Duodenal mucosa (tissue), 2 donors: ENCODE data around the gene HMCN2.

ENCODE experiments used
- H3K27ac ChIP-seq: one replicate; pipeline ENCODE4 v1.7.0; 2013; ENCODE audit warnings: low read depth, low read length
- H3K27me3 ChIP-seq, 2 donors: one replicate each; pipeline ENCODE4 v1.7.0; 2013; ENCODE audit warnings: low read length in 2 of 2, control low read depth in 1 of 2; ENCODE audit not compliant: insufficient read depth in 2 of 2, control insufficient read depth in 1 of 2
- H3K36me3 ChIP-seq, 2 donors: one replicate each; pipeline ENCODE4 v1.7.0; 2013; ENCODE audit warnings: low read length in 2 of 2, control low read depth in 1 of 2; ENCODE audit not compliant: insufficient read depth in 2 of 2, control insufficient read depth in 1 of 2
- H3K4me1 ChIP-seq, 2 donors: one replicate each; pipeline ENCODE4 v1.7.0; 2013; ENCODE audit warnings: low read length in 2 of 2, control low read depth in 1 of 2; ENCODE audit not compliant: insufficient read depth in 2 of 2, control insufficient read depth in 1 of 2
- H3K4me3 ChIP-seq, 2 donors: one replicate each; pipeline ENCODE4 v1.7.0; 2013; ENCODE audit warnings: low read length in 2 of 2, low read depth in 1 of 2
- H3K9ac ChIP-seq, 2 donors: one replicate each; pipeline ENCODE4 v1.7.0; 2013; ENCODE audit warnings: low read length in 2 of 2, low read depth in 1 of 2
- H3K9me3 ChIP-seq, 2 donors: one replicate each; pipeline ENCODE4 v1.7.0; 2013; ENCODE audit warnings: low read length in 2 of 2, control low read depth in 1 of 2; ENCODE audit not compliant: control insufficient read depth in 1 of 2

Gene HMCN2

DNA sequence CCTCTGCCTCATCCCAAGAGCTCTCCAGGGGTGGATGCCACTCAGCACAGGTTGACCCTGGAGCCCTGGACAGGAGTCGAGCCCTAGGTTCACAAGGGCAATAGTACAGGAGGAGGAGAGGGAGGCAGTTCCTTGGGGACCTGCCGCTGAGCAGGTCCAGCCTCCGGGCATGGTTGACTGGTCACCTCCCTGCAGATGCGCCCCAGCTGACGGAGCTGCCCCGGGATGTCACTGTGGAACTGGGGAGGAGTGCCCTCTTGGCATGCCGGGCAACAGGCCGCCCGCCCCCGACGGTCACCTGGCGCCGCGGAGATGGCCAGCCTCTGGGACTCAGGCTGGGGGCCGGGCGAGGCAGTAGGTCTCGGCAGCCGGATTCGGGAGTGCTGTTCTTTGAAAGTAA lies 53.7 kb downstream of the HMCN2 start:
- Histone ChIP-seq H3K36me3 (no peaks in the 10 kb centered on the region), H3K27ac (no peak overlapping the region), H3K9me3 (no peaks in the 10 kb centered on the region), H3K4me1 (peaks cover 0 to 6% of the 10 kb centered on the region in 2 donors), H3K27me3 (peaks cover 23 to 26% of the 10 kb centered on the region in 2 donors), H3K4me3 (no peak overlapping the region), H3K9ac (no peak overlapping the region)

- no peaks in the 10 kb centered on the region for H3K36me3 ChIP-seq
- no peak overlapping the region for H3K27ac ChIP-seq
- H3K4me1 ChIP-seq: peaks cover 0 to 6% of the 10 kb centered on the region in 2 donors
- peaks cover 24 to 26% of the 10 kb centered on the region in 2 donors for H3K27me3 ChIP-seq
- no peaks in the 10 kb centered on the region for H3K9me3 ChIP-seq
- no peak overlapping the region for H3K4me3 ChIP-seq
- H3K9ac ChIP-seq: no peak overlapping the region
Measured at GRCh38 chr9:130319944-130320712, 54.6 kb downstream of the HMCN2 start.

DNA sequence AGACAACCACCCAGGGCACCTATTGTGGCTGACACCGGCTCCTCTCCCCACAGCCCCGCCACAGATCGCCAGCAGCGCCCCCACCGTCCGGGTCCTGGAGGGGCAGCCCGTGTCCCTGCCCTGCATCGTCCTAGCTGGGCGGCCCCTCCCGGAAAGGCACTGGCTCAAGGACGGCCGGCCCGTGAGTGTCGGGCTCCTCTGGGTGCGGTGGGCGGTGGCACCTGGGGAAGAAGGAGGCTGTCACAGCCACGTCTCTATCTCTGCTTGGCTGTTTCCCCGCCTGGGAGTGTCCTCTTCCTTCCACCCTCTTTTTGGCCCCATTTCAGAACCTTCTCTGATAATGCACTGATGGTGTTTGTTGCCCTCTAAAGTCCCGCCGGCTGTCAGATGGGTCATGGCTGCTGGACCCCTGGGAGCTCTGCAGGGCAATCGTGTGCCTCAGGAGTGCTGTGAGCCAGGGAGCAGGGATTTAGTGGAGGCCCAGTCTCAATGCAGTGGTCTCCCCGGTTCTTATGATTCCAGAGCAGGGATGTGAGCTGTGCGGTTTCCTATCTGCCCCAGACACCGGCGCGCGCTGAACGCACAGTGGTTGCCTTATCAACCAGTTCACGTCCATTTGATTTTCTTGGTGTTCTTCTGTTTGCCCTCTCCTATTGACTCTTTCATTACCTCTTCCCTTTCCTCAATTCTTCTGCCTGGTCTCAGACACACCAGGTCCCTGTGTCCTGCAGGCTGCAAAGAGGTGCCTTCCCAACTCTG lies 55.3 kb downstream of the HMCN2 start:
- Histone ChIP-seq H3K4me1 (peaks cover 0 to 8% of the 10 kb centered on the region in 2 donors), H3K4me3 (no peak overlapping the region), H3K36me3 (no peaks in the 10 kb centered on the region), H3K9ac (no peak overlapping the region), H3K27ac (no peak overlapping the region), H3K27me3 (peaks cover 24 to 26% of the 10 kb centered on the region in 2 donors), H3K9me3 (no peaks in the 10 kb centered on the region)

GRCh38 chr9:130321539-130321938 lies 56.0 kb downstream of the HMCN2 start:
- peaks cover 0 to 8% of the 10 kb centered on the region in 2 donors for H3K4me1 ChIP-seq
- no peak overlapping the region for H3K4me3 ChIP-seq
- H3K9me3 ChIP-seq: no peaks in the 10 kb centered on the region
- H3K36me3 ChIP-seq: no peaks in the 10 kb centered on the region
- no peak overlapping the region for H3K9ac ChIP-seq
- peaks cover 22 to 26% of the 10 kb centered on the region in 2 donors for H3K27me3 ChIP-seq
- H3K27ac ChIP-seq: no peak overlapping the region

GRCh38 chr9:130323051-130323745 lies 57.6 kb downstream of the HMCN2 start:
- Histone ChIP-seq H3K27ac (no peak overlapping the region), H3K27me3 (peaks cover 29 to 37% of the 10 kb centered on the region in 2 donors), H3K9ac (no peak overlapping the region), H3K36me3 (no peaks in the 10 kb centered on the region), H3K4me3 (no peak overlapping the region), H3K9me3 (no peaks in the 10 kb centered on the region), H3K4me1 (peaks cover 0 to 8% of the 10 kb centered on the region in 2 donors)

DNA sequence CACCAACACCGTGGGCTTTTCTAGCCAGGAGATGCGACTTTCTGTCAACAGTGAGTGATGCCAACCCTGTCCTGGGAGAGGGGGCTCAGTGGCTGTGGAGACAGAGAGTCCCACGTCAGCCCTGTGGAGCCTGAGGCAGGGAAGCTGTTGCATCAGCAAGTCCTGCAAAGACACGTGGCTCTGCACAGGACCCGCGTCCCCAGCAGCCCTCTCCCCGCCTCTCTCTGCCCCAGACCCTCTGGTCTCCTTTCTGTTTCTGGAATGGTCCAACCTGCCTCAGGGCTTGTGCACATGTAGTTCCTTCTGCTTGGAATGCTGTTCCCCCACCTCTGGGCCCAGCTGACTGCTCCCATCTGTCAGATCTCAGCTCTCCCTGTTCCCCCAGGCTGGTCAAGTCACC lies 60.4 kb downstream of the HMCN2 start:
- H3K9me3 ChIP-seq: no peaks in the 10 kb centered on the region
- H3K27ac ChIP-seq: no peak overlapping the region
- H3K27me3 ChIP-seq: peaks cover 25 to 32% of the 10 kb centered on the region in 2 donors
- no peak overlapping the region for H3K4me3 ChIP-seq
- H3K9ac ChIP-seq: no peak overlapping the region
- no peaks in the 10 kb centered on the region for H3K36me3 ChIP-seq
- H3K4me1 ChIP-seq: peaks cover 0 to 14% of the 10 kb centered on the region in 2 donors

DNA sequence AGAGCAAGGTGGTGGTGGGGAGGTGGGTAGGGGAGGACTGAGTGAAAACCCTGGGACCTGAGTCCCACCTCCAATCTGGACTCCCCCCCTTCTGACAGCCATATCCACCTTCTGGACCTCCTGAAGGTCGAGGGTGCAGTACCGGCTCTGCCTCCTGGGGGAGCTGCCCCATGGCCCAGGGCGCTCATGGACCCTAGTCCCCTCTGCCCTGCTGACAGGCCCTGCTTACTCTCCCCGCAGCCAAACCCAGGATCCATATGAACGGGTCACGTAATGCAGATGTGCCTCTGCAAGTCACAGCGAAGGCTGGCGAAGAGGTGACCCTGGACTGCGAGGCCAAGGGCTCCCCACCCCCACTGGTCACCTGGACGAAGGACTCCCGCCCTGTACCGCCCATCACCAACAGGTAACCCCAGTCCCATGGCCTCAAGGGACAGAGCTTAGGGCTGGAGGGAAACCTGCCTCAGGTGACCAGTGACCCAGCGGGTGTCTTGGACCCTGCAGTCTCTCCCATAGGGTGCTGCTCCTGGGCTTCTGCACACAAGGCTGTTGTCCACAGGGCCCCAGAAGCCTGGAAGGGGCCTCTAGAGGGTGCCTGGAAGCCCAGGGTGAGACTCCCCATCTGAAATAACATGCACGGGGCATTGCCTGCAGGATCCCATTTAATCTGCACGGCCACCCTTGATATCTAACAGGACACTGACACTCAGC lies 61.7 kb downstream of the HMCN2 start:
- Histone ChIP-seq H3K36me3 (no peaks in the 10 kb centered on the region), H3K9me3 (no peaks in the 10 kb centered on the region), H3K27ac (peak overlapping the region; percentile 42), H3K27me3 (peaks cover 14 to 23% of the 10 kb centered on the region in 2 donors), H3K4me1 (peaks cover 5 to 14% of the 10 kb centered on the region in 2 donors), H3K9ac (peak overlapping the region in 1 of 2 donors; percentile 32), H3K4me3 (no peak overlapping the region)

DNA sequence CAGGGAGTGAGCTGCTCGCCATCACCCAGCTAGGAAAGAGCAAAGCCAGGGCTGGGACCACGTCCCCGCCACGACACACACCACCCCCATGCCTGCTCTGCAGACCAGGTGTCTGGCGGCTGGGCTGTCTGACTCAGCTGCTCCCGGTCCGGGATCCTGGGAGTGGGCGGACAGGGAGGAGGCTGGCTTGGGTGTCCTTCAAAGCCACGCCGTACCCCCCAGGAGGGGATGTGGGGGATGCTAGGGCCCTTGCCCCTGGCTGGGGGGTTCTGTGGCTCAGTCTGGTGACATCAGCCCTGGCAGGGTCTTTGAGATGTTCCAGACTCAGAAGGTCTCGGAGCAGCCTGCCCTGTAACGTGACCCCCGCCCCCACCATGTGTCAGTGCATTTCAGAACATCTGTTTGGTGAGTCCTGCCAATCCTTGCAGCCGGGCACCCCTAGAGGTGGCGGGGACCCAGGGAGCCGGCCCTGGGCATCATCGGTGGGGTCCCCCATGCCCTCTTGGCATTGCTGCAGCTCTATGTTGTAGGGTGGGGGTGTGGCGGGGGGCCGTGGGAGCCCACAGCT lies 62.3 kb downstream of the HMCN2 start:
- H3K4me1 ChIP-seq: peaks cover 7 to 13% of the 10 kb centered on the region in 2 donors
- H3K27me3 ChIP-seq: peaks cover 14 to 20% of the 10 kb centered on the region in 2 donors
- H3K9me3 ChIP-seq: no peaks in the 10 kb centered on the region
- no peaks in the 10 kb centered on the region for H3K36me3 ChIP-seq
- H3K27ac ChIP-seq: peak overlapping the region; percentile 78
- no peak overlapping the region for H3K4me3 ChIP-seq
- H3K9ac ChIP-seq: peak overlapping the region in 1 of 2 donors; percentile 32

DNA sequence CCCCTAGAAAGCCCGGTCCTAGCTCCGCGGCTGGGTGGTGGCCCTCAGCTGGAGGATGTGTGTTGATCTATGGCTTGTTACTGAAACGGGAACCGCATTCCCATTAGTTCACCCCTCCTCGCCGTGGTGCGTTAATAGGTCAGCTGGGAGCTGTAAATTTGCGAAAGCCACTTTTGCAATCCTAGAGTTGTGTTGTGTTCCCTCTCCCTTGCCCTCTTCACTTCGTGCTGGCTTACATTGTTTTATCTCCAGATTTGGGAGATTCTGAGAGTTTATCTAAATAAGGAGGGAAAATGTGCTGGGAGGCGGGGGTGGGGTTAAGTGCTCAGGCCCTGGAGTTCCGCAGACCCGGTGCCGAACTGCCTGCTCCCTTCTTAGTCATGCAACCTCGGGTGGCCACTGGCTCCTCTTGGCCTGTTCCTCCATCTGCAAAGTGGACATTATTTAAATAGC lies 62.8 kb downstream of the HMCN2 start:
- Histone ChIP-seq H3K9me3 (no peaks in the 10 kb centered on the region), H3K36me3 (no peaks in the 10 kb centered on the region), H3K4me1 (peaks cover 7 to 13% of the 10 kb centered on the region in 2 donors), H3K27ac (peak overlapping the region; percentile 78), H3K9ac (no peak overlapping the region), H3K27me3 (peaks cover 18 to 20% of the 10 kb centered on the region in 2 donors), H3K4me3 (no peak overlapping the region)
